ENCODE data around the gene WNK4.

The WNK4 gene

GRCh38 chr17:42841975-42842685 lies 61.7 kb downstream of the WNK4 start:
- DNase-seq: no peak

GRCh38 chr17:42843358-42843934 lies 63.0 kb downstream of the WNK4 start:
- DNase-seq: peak; percentile 72 to 81 (median 75)

DNA sequence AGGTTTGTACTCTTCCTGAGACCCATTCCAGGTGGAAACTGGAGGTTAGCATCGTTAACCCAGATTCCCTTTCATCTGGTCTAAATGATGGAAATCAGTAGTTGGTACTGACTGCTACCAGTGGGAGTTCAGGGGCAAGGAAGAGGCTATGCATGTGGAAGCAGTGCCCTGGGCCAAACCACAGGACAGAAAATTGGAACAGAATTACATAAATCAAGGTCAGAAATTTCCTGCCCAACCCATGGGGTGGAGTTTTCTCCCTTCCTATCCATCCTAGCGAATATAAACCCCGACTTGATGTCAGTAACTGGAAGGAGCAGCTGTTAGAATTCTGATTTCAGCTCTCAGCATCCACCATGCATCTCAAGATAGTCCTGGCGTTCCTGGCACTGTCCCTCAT lies 63.9 kb downstream of the WNK4 start, which contains the start of gene AOC2:
TSS of gene AOC2 (plus strand) at position 310 of the 400 bp plus-strand sequence. CDS start at position 357, 47 bp downstream.
- DNase-seq: no peak

- no peak for DNase-seq
Observed at GRCh38 chr17:42844761-42845555, 64.5 kb downstream of the WNK4 start.

GRCh38 chr17:42845556-42845917 lies 65.1 kb downstream of the WNK4 start:
- DNase-seq: no peak

DNA sequence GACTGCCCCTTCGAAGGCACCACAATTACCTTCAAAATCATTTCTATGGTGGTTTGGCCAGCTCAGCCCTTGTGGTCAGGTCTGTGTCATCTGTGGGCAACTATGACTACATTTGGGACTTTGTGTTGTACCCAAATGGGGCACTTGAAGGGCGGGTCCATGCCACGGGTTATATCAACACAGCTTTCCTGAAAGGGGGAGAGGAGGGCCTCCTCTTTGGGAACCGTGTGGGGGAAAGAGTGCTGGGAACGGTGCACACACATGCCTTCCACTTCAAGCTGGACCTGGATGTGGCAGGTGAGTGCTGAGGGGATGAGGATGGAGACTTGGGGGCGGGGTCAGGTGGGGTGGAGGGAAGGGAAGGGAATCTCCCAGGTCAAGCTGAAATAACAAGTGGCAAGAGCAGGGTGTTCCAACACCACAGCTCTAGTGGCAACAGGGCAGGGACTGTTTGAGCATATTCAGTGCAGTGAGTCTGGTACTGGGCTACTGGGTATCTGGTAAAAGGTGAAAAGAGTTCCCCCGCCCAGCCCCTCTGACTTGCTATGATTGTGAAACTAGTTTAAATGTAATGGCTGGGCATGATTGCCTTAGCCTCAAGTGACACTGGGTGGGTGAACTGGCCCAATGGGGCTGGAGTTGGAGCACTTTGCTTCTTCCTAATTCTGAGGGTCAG lies 65.6 kb downstream of the WNK4 start:
- peak; percentile 60 to 79 (median 74) for DNase-seq

All from suppressor macrophage treated with lipopolysaccharide for 1 hour (primary cell).